ENCODE results near the gene ABCC4.
"Not testable (repeated sequence)": the region's sequence is repeated elsewhere in the genome, so short reads cannot be mapped to it uniquely, and the experiment has no call there.

Gene ABCC4

GRCh38 chr13:95296326-95296925, 4.8 kb downstream of the ABCC4 start:
- POLR2A ChIA-PET = no interaction called here
- CTCF ChIA-PET = interaction anchor here (0.8 to 1.5 kb wide), 7 partner anchors 11 to 181 kb away, joined by 3 to 7 read pairs (median 6); no protein-coding TSS in a partner anchor
- TF ChIP-seq NFRKB (IDR thresholded peaks at IDR 0.05) (no peak), TARDBP (IDR thresholded peaks at IDR 0.05) (no peak), SUZ12 (IDR thresholded peaks at IDR 0.05) (no peak), FOXA1 (IDR thresholded peaks at IDR 0.05) (no peak), FOXK2 (IDR thresholded peaks at IDR 0.05) (no peak), BHLHE40 (IDR thresholded peaks at IDR 0.05; ENCODE audit: borderline replicate concordance) (no peak), ARNT (IDR thresholded peaks at IDR 0.05) (no peak), ELF4 (IDR thresholded peaks at IDR 0.05) (no peak), PKNOX1 (IDR thresholded peaks at IDR 0.05) (no peak), FOXM1 (IDR thresholded peaks at IDR 0.05; ENCODE audit: borderline replicate concordance) (no peak), ZNF384 (IDR thresholded peaks at IDR 0.05) (no peak)

GRCh38 chr13:95295026-95295425, 6.2 kb downstream of the ABCC4 start:
- TF ChIP-seq SP1 (IDR thresholded peaks at IDR 0.05) (no peak), ZNF384 (IDR thresholded peaks at IDR 0.05) (no peak), TARDBP (IDR thresholded peaks at IDR 0.05) (no peak), FOXA1 (IDR thresholded peaks at IDR 0.05) (no peak), ARNT (IDR thresholded peaks at IDR 0.05) (no peak), ELF4 (IDR thresholded peaks at IDR 0.05) (no peak), FOXK2 (IDR thresholded peaks at IDR 0.05) (no peak), L3MBTL2 (conservative IDR thresholded peaks at IDR 0.05) (no peak), CTBP1 (IDR thresholded peaks at IDR 0.05; ENCODE audit: borderline replicate concordance) (no peak), NFRKB (IDR thresholded peaks at IDR 0.05) (no peak), SUZ12 (IDR thresholded peaks at IDR 0.05) (no peak), HDGF (IDR thresholded peaks at IDR 0.05; ENCODE audit: borderline replicate concordance) (no peak), BHLHE40 (IDR thresholded peaks at IDR 0.05; ENCODE audit: borderline replicate concordance) (no peak), PKNOX1 (IDR thresholded peaks at IDR 0.05) (no peak), FOXM1 (IDR thresholded peaks at IDR 0.05; ENCODE audit: borderline replicate concordance) (no peak), LEF1 (IDR thresholded peaks at IDR 0.05; ENCODE audit: borderline replicate concordance) (no peak)
- ChIA-PET POLR2A (no interaction called here), CTCF (interaction anchor here (0.6 kb wide), 1 partner anchor 62 kb away, joined by 3 read pairs; no protein-coding TSS in a partner anchor)
- no peak for DNase-seq (ENCODE audit: extremely low spot score)

More at GRCh38 chr13:95296326-95296925, 4.8 kb downstream of the ABCC4 start:
- peak; percentile 39 for DNase-seq (ENCODE audit: extremely low spot score)

DNA sequence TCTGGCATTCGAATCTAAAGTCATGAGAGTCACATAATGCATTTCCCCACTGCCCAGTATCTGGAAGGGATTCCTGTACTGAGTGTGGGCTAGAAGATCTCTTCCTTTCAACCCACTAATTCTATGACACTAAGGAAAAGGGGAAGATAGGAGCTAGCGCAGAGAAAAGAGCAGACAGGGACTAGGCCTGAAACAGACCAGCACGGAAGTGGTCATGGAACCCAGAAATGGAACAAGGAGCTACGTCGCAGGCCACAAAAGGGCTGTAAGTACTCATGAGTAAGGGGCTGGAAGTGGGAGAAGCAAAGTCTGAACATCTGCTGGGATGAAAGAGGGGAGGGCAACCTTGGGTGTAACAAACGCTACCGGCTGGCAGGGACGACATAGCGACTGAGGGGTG, 8.6 kb downstream of the ABCC4 start:
- DNase-seq (ENCODE audit: extremely low spot score) = no peak
- POLR2A ChIA-PET = no interaction called here
- CTCF ChIA-PET = no interaction called here
- TF ChIP-seq FOXA1 (IDR thresholded peaks at IDR 0.05) (no peak), CTBP1 (IDR thresholded peaks at IDR 0.05; ENCODE audit: borderline replicate concordance) (no peak), LEF1 (IDR thresholded peaks at IDR 0.05; ENCODE audit: borderline replicate concordance) (no peak), TARDBP (IDR thresholded peaks at IDR 0.05) (no peak), FOXK2 (IDR thresholded peaks at IDR 0.05) (no peak), SP1 (IDR thresholded peaks at IDR 0.05) (no peak), FOXM1 (IDR thresholded peaks at IDR 0.05; ENCODE audit: borderline replicate concordance) (no peak), L3MBTL2 (conservative IDR thresholded peaks at IDR 0.05) (no peak), ZNF384 (IDR thresholded peaks at IDR 0.05) (no peak), PKNOX1 (IDR thresholded peaks at IDR 0.05) (no peak)

- POLR2A ChIA-PET; CTCF ChIA-PET; DNase-seq (ENCODE audit: extremely low spot score): not testable (repeated sequence)
Observed at GRCh38 chr13:95289901-95290300, 11.3 kb downstream of the ABCC4 start.

GRCh38 chr13:95289020-95289444, 12.2 kb downstream of the ABCC4 start:
- TF ChIP-seq NFRKB (IDR thresholded peaks at IDR 0.05) = no peak
- no peak for TF ChIP-seq FOXM1 (IDR thresholded peaks at IDR 0.05; ENCODE audit: borderline replicate concordance)
- no peak for TF ChIP-seq HDGF (IDR thresholded peaks at IDR 0.05; ENCODE audit: borderline replicate concordance)
- no peak for TF ChIP-seq FOXK2 (IDR thresholded peaks at IDR 0.05)
- TF ChIP-seq BHLHE40 (IDR thresholded peaks at IDR 0.05; ENCODE audit: borderline replicate concordance) = no peak
- TF ChIP-seq SUZ12 (IDR thresholded peaks at IDR 0.05) = no peak
- no peak for TF ChIP-seq ZNF384 (IDR thresholded peaks at IDR 0.05)
- ChIA-PET POLR2A (no interaction called here), CTCF (interaction anchor here (1.2 kb wide), 1 partner anchor 115 kb away, joined by 5 read pairs; no protein-coding TSS in a partner anchor)
- no peak for DNase-seq (ENCODE audit: extremely low spot score)

DNA sequence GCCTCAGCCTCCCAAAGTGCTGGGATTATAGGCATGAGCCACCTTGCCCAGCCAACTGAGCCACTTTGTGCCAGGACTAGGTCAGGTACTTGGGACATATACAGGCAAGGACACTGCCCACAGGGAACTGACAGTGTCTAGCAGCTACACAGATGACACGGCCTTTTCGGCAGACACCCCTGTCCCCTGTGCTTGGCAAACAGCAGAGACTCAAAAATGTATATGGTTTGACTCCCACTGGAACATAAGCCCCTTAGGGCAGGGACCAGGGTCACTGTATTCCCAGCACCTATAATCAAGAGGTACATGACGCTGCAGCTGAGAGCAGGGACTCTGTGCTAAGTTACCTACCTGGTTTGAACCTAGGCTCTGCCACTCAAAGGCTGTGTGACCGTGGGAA, 16.8 kb downstream of the ABCC4 start:
- POLR2A ChIA-PET = no interaction called here
- no peak for TF ChIP-seq BHLHE40 (IDR thresholded peaks at IDR 0.05; ENCODE audit: borderline replicate concordance)
- TF ChIP-seq ZNF384 (IDR thresholded peaks at IDR 0.05) = no peak
- TF ChIP-seq TARDBP (IDR thresholded peaks at IDR 0.05) = no peak
- no peak for TF ChIP-seq HDGF (IDR thresholded peaks at IDR 0.05; ENCODE audit: borderline replicate concordance)
- no peak for TF ChIP-seq L3MBTL2 (conservative IDR thresholded peaks at IDR 0.05)
- TF ChIP-seq SUZ12 (IDR thresholded peaks at IDR 0.05) = no peak
- no peak for TF ChIP-seq FOXA1 (IDR thresholded peaks at IDR 0.05)
- no peak for TF ChIP-seq PKNOX1 (IDR thresholded peaks at IDR 0.05)
- TF ChIP-seq LEF1 (IDR thresholded peaks at IDR 0.05; ENCODE audit: borderline replicate concordance) = no peak
- TF ChIP-seq ELF4 (IDR thresholded peaks at IDR 0.05) = no peak
- DNase-seq (ENCODE audit: extremely low spot score) = no peak
- CTCF ChIA-PET = interaction anchor here (0.6 kb wide), 1 partner anchor 50 kb away, joined by 4 read pairs; no protein-coding TSS in a partner anchor

Data from HEK293T (cell line).